Stimulated activated CD8-positive, alpha-beta memory T cell treated with anti-CD3 and anti-CD28 coated beads, Interleukin-4, amount 100 ng/mL, for 48 hours (primary cell): ENCODE measurements around the gene RTTN.
A peak's percentile ranks its signal among the peaks of the same experiment; 100 is the strongest.
"Not testable (repeated sequence)": the region's sequence is repeated elsewhere in the genome, so short reads cannot be mapped to it uniquely, and the experiment has no call there.

Experiments
- DNase-seq: peaks from one replicate; pipeline ENCODE4 v3.0.0-alpha.2; 2020

The RTTN gene

GRCh38 chr18:70205421-70206397, at the start of gene RTTN:
Gene RTTN, minus strand, starts transcription at chr18:70205687. Its CDS starts 29 bp downstream, at chr18:70205658.
- peak; percentile 93 for DNase-seq

GRCh38 chr18:70250781-70251180, 45.3 kb upstream of the RTTN start:
- no peak for DNase-seq

GRCh38 chr18:70249861-70250260, 44.4 kb upstream of the RTTN start:
- not testable (repeated sequence) for DNase-seq

DNA sequence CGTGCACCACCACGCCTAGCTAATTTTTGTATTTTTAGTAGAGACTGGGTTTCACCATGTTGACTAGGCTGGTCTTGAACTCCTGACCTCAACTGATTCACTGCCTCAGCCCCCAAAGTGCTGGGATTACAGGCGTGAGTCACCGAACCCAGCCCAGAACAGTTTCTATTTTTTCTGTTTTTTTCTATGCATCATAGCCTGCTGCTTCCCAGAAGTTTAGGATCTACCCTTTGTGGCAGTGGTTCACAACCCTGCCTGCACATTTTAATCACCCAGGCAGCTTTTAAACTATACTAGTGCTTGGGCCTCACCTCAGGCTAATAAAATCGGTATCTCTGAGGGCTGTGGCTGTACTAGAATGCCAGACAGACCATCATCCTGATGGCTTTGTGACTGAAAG, 43.6 kb upstream of the RTTN start:
- DNase-seq: no peak

GRCh38 chr18:70246061-70246466, 40.6 kb upstream of the RTTN start:
- no peak for DNase-seq

DNA sequence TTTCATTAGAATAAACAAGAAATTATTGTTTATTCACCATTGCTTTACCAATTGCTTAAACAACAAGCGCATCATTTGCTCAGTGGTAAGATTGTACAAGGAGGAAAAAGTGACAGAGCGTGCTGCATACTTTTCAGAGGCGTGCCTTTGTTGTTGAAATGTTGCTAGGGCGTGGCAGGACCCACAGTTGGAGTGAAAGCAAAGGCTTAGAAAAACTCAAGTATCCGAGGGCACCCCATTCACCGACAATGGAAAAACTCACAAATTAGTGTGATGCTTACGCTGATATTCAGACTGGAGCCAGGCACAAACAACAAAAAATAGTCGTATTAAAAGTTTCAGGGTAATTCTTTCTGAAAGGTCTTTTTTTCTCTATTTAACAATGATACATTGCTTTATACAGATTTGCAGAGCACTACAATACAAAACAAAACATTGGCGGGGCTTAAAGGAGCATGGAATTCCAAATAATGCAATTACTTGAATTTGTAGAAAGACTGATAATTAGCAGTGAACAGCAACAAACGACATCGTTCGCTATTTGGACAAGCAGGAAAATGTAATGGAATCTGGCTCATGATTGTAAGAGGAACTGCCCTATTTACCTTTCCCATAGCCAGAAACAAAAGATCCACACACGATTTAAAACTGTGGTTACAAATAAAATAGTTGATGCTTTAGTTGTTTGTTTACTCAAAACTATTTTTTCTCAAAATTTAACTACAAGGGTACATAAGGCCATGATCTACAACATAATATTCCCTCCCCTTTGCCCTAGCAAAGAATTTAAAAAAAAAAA, 37.8 kb upstream of the RTTN start:
- DNase-seq: no peak

GRCh38 chr18:70236921-70237320, 31.4 kb upstream of the RTTN start:
- DNase-seq: not testable (repeated sequence)

DNA sequence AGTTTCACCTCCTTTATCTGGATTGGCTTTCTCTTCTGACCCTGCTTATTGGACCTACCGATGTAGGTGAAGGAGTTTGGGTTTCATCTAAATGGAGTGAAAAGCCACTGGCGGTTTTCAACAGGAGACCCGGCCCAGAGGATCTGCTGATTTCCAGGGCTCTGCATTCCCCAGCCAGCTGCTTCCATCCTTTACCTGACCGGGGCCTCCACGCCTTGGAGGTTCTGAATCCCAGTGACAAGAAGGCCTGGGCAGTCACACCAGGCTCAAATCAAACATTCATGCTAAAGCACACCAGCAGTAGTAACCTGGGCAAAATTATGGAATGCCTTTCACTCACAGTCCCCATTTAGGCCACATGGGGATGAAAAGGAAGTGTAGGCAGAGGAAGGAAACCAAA, 30.0 kb upstream of the RTTN start:
- DNase-seq: no peak

- DNase-seq: no peak
Measured at GRCh38 chr18:70234667-70235459, 29.4 kb upstream of the RTTN start.

DNA sequence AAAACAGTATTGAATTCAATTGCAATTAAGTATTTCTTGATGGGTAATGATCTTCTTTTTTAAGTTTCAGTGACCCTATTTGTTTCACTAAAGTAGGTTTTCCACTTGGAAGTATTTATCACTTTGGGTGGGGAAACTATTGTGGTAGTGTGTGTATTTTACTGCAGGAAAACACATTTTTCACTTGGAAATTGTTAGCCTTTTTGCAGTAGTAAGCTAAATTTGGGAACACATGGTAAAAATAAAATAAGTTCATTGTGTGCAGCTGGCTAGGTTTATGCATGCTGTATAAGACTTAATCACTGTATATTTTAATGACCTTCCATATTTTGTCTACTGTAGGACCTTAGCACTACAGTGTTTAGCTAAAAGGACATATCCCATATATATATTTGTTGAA, 28.5 kb upstream of the RTTN start:
- DNase-seq: no peak

DNA sequence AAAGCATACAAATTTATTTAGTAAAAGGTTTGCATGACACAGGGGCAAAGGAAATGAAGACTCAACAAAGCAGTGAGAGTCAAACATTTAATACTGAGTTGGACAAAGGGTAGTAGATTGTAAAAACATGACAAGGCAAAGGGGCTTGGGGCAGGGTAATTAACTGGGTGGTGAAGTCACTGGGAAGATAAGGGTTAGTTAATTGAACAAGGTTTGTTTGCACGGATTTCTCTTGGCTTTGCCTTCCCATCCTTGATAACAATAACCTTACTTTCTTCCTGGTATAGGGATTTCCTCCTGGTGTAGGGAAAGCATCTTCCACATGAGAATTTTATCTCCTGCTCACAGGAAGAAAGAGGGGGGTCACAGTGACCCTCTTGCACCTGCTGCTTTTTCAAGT, 26.8 kb upstream of the RTTN start:
- DNase-seq: no peak

- no peak for DNase-seq
Measured at GRCh38 chr18:70229639-70230038, 24.2 kb upstream of the RTTN start.

DNA sequence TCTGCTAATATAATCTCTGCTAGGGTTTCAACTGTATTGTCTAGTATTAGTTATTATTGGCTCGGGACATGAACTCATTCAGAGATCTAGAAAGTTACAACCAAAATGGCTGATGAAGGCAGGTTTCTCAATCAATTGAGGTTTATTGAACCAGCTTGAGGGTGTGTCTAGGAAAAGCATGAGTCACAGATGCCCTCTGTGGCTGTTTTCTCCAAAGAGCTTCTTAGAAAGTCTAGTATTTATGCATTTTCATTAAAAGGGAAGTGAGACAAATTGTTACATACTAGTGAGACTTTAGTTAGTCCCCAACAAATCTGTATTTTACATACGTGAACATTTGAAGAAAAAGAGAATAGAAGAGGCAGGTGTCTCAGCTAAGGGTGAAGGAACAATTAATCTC, 23.0 kb upstream of the RTTN start:
- DNase-seq: no peak

- no peak for DNase-seq
Measured at GRCh38 chr18:70227438-70227837, 22.0 kb upstream of the RTTN start.

GRCh38 chr18:70221915-70222278, 16.4 kb upstream of the RTTN start:
- DNase-seq: no peak

DNA sequence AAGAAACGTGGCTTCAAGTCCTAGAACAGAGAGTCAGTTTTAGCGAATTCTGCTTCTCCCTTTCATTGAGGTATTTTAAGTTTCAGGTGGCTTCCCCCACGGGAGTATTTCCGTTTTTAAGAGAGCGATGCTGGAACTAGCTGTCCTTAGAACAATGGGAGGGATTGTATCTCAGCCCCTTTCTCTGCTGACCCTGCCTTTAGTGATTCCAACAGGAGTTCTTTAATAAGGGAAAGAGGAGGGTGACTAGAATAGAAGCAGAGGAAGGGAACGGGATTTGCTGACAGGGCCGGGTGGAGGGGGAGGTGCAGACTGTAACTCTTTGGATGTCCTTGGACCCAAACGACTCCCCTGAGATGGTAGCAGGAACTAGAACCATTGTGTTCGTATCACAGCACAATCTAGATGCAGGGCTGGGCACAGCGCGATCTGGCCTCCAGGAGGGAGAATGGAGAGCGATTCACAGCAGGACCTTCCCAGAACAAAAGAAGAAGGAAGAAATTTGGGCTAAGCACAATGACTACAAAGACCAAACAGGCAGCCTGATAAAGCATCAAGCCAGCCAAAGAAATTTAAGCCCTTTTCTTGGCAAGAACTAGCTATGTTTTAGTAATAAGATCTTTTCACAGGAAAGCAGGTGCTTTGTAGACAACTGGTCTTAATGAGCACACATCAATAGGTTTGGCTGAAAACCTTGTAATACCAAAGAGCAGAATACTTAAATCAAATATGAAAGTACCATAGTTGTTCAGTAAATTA, 15.8 kb upstream of the RTTN start:
- DNase-seq: no peak

GRCh38 chr18:70220628-70221027, 15.1 kb upstream of the RTTN start:
- no peak for DNase-seq

DNA sequence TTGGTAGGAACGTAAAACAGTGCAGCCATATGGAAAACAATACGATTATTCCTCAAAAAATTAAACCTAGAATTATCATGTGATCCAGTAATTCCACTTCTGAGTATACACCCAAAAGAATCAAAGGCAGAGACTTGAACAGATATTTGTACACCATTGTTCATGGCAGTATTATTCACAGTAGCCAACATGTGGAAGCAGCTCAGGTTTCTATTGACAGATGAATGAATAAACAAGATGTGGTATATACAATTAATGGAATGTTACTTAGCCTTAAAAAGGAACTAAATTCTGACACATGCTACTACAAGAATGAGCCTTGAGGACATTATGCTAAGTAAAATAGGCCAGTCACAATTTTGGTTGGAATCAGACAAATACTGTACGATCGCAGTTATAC, 14.2 kb upstream of the RTTN start:
- no peak for DNase-seq

GRCh38 chr18:70216788-70217187, 11.3 kb upstream of the RTTN start:
- no peak for DNase-seq

GRCh38 chr18:70207181-70207580, 1.7 kb upstream of the RTTN start:
- DNase-seq: no peak

GRCh38 chr18:70200286-70200685, 5.2 kb downstream of the RTTN start:
- DNase-seq: no peak

GRCh38 chr18:70197844-70198243, 7.6 kb downstream of the RTTN start:
- no peak for DNase-seq
